ENCODE measurements around the gene BABAM2. TPM values are rescaled to one million over a fixed set of nuclear protein-coding genes. Genes with fewer than 3 reads are reported as not detected.

The BABAM2 gene
- total and polyA plus RNA-seq, 2 of the 4 experiments (the other 2 are of a cell fraction): 20.9 to 23.1 TPM

GRCh38 chr2:28338046-28338817 is 447.7 kb downstream of the BABAM2 start:
- no peaks in the 10 kb centered on the region for H4K20me1 ChIP-seq (ENCODE audit: insufficient read depth, low read length)
- peak overlapping the region; percentile 55; the same call in 1 of the 2 replicates for H4K5ac ChIP-seq (ENCODE audit: low read depth, low read length)
- peaks cover 3% of the 10 kb centered on the region; the same call in 1 of the 2 replicates for H3K36me3 ChIP-seq (ENCODE audit: control insufficient read depth, insufficient read depth, low read length)
- no peaks in the 10 kb centered on the region for H3K27me3 ChIP-seq (ENCODE audit: control insufficient read depth, insufficient read depth, low read length)
- H2BK15ac ChIP-seq (ENCODE audit: low read depth, low read length): peak overlapping the region; percentile 76
- DNase-seq (peak; percentile 85), ATAC-seq (ENCODE audit: low read depth) (peak; percentile 79)
- H3K9me3 ChIP-seq (ENCODE audit: control insufficient read depth, insufficient read depth, low read length): no peaks in the 10 kb centered on the region
- BruUV-seq (replicated peaks): no TSS peak
- CTCF ChIA-PET: interaction anchor here (0.6 to 0.8 kb wide), 2 partner anchors 11 to 318 kb away, joined by 3 read pairs; no protein-coding TSS in a partner anchor
- peak overlapping the region; percentile 82 for H2BK120ac ChIP-seq (ENCODE audit: low read depth, low read length)
- TF ChIP-seq MAFK (IDR thresholded peaks at IDR 0.05; ENCODE audit: low read depth, low read length) (peak; percentile 84), CEBPB (IDR thresholded peaks at IDR 0.05; ENCODE audit: low read depth, low read length) (no peak; the same call in 1 of the 2 replicates), USF2 (IDR thresholded peaks at IDR 0.05; ENCODE audit: low read depth, low read length) (no peak), SMC3 (IDR thresholded peaks at IDR 0.05; ENCODE audit: low read depth, low read length) (peak; percentile 13; the same call in 1 of the 2 replicates), RAD21 (IDR thresholded peaks at IDR 0.05; ENCODE audit: low read length) (peak; percentile 14; the same call in 1 of the 2 replicates), MXI1 (IDR thresholded peaks at IDR 0.05; ENCODE audit: borderline replicate concordance, low read depth, low read length) (peak; percentile 60; the same call in 1 of the 2 replicates), RFX5 (IDR thresholded peaks at IDR 0.05; ENCODE audit: low read depth, low read length) (no peak), BHLHE40 (IDR thresholded peaks at IDR 0.05; ENCODE audit: low read depth, low read length) (no peak)
- peak overlapping the region; percentile 74 for H3K4ac ChIP-seq (ENCODE audit: low read depth, low read length)
- H4K8ac ChIP-seq (ENCODE audit: low read depth in 2 of 2, low read length in 2 of 2): peak overlapping the region; percentile 78 to 79
- peak overlapping the region; percentile 68 for H3K14ac ChIP-seq (replicated peaks; ENCODE audit: low read depth, low read length)
- H3K18ac ChIP-seq (ENCODE audit: low read depth, low read length): peak overlapping the region; percentile 76
- WGBS, 2 experiments (ENCODE audit: extremely low coverage in 2 of 2, insufficient read length in 1 of 2): 33% methylated on average over 7 of the region's 14 CpGs; no CpG with 5 or more reads in 1 of the 2 experiments
- POLR2A ChIA-PET (ENCODE audit: unreplicated experiment): no interaction called here
- in situ Hi-C loops (cut with MboI; ENCODE audit: low sequenced_read_pairs): no loop called here
- peak overlapping the region; percentile 70; the same call in 1 of the 2 replicates for H3K27ac ChIP-seq (ENCODE audit: insufficient read depth, low read length)
- no peak overlapping the region; the same call in 1 of the 2 replicates for H3K56ac ChIP-seq (ENCODE audit: extremely low read depth, insufficient read depth, low read length)
- H3K9ac ChIP-seq (ENCODE audit: low read depth, low read length): peak overlapping the region; percentile 18
- peak overlapping the region; percentile 79 for H4K91ac ChIP-seq (ENCODE audit: insufficient read depth, low read depth, low read length)
- peaks cover 24% of the 10 kb centered on the region for H3K4me1 ChIP-seq (ENCODE audit: control insufficient read depth, insufficient read depth, low read length)
- 0 out of 2 replicates have a peak overlapping the region, but pooled peaks have one; percentile 85 for H2AK5ac ChIP-seq (ENCODE audit: low read depth, low read length)
- peak overlapping the region; percentile 71 for H2BK20ac ChIP-seq (ENCODE audit: low read depth, low read length)
- H2AK9ac ChIP-seq (replicated peaks; ENCODE audit: low read depth, low read length, poor library complexity): peak overlapping the region; percentile 75
- H3K23ac ChIP-seq (ENCODE audit: low read depth, low read length): peak overlapping the region; percentile 59; the same call in 1 of the 2 replicates
- H2BK5ac ChIP-seq (ENCODE audit: low read depth, low read length, poor library complexity, severe bottlenecking): no peak overlapping the region
- peak overlapping the region; percentile 79 for H2AFZ ChIP-seq (replicated peaks; ENCODE audit: low read length, poor library complexity)
- dilution Hi-C loops (cut with HindIII; ENCODE audit: low sequenced_read_pairs, unreplicated experiment): no loop called here
- peaks cover 15% of the 10 kb centered on the region for H3K9me1 ChIP-seq (ENCODE audit: insufficient read depth, low read length)
- intact Hi-C loops (cut with micrococcal nuclease): loop anchor here (1.0 to 2.0 kb wide), 2 partner anchors 53 to 584 kb away; no protein-coding TSS in a partner anchor
- H3K79me1 ChIP-seq (ENCODE audit: low read depth in 1 of 2, low read length in 2 of 2): no peaks in the 10 kb centered on the region
- no peak overlapping the region for H3K4me3 ChIP-seq (ENCODE audit: insufficient read depth, low read depth, low read length)
- peak overlapping the region; percentile 15 for H3K4me2 ChIP-seq (ENCODE audit: low read depth, low read length)
